HFFc6 (cell line): Measurements from ENCODE around the gene SLC25A25. TPM values are rescaled to one million over a fixed set of nuclear protein-coding genes. Genes with fewer than 3 reads are reported as not detected.
"Not testable (repeated sequence)": the region's sequence is repeated elsewhere in the genome, so short reads cannot be mapped to it uniquely, and the experiment has no call there.

ENCODE experiments used
- DNase-seq: peaks from one replicate; pipeline ENCODE4 v3.0.0-alpha.2; 2018
- H3K27ac Mint-ChIP-seq: 2 replicates; pipeline ENCODE4 v1.8.0; 2020; ENCODE audit warnings: mild to moderate bottlenecking, mixed read lengths
- H3K27me3 Mint-ChIP-seq: 2 replicates; pipeline ENCODE4 v1.8.0; 2021; ENCODE audit warnings: mild to moderate bottlenecking, moderate library complexity, mixed read lengths; ENCODE audit not compliant: insufficient read depth
- H3K36me3 Mint-ChIP-seq: 2 replicates; pipeline ENCODE4 v1.8.0; 2021; ENCODE audit warnings: low read depth, mixed read lengths
- H3K4me1 Mint-ChIP-seq: 2 replicates; pipeline ENCODE4 v1.8.0; 2020; ENCODE audit warnings: low read depth, mixed read lengths
- H3K4me3 Mint-ChIP-seq: 2 replicates; pipeline ENCODE4 v1.8.0; 2020; ENCODE audit warnings: mild to moderate bottlenecking, moderate library complexity, mixed read lengths
- H3K9me3 Mint-ChIP-seq: 2 replicates; pipeline ENCODE4 v1.8.0; 2020; ENCODE audit warnings: mild to moderate bottlenecking, mixed read lengths
- CTCF ChIP-seq: fragments of 200-600 bp; sonication (generic); IDR thresholded peaks from 2 replicates; pipeline ENCODE4 v1.5.0; 2021; ENCODE audit warnings: antibody characterized with exemption, mild to moderate bottlenecking
- total RNA-seq, 6 experiments: library from RNA; stranded (reverse); fragmentation: NEBNext Ultra II Directional; extraction: Animal tissue kit (Norgen Biotek cat#: 25700); gene quantifications; 2 replicates in 1 of 6; 3 replicates in 5 of 6; pipeline ENCODE4 v1.2.3, GENCODE V29; 2021

The SLC25A25 gene
- total RNA-seq, 6 experiments from 2014 or later, result 16.5 to 20.7 (median 18.4) TPM

- Mint-ChIP-seq H3K36me3 (no peaks in the 10 kb centered on the region), H3K9me3 (no peaks in the 10 kb centered on the region), H3K4me3 (peak within 1 kb of the TSS; percentile 99), H3K4me1 (peaks cover 28% of the 10 kb centered on the region), H3K27ac (peak within 1 kb of the TSS; percentile 96), H3K27me3 (peaks cover 6% of the 10 kb centered on the region)
- DNase-seq, result peak; percentile 71
- no peak for TF ChIP-seq CTCF
Observed at GRCh38 chr9:128127568-128127989, 59.5 kb downstream of the SLC25A25 start, which contains the start of gene PTGES2. TSS of gene PTGES2 (minus strand) at chr9:128127729. CDS start at chr9:128127717, 12 bp downstream.

GRCh38 chr9:128127990-128128835, 60.2 kb downstream of the SLC25A25 start:
- H3K4me1 Mint-ChIP-seq, result peaks cover 28% of the 10 kb centered on the region
- H3K4me3 Mint-ChIP-seq, result peak overlapping the region; percentile 99
- H3K36me3 Mint-ChIP-seq, result no peaks in the 10 kb centered on the region
- no peak for TF ChIP-seq CTCF
- peaks cover 13% of the 10 kb centered on the region for H3K27me3 Mint-ChIP-seq
- H3K27ac Mint-ChIP-seq, result peak overlapping the region; percentile 96
- no peaks in the 10 kb centered on the region for H3K9me3 Mint-ChIP-seq
- peak; percentile 78 for DNase-seq

- peak overlapping the region; percentile 96 for H3K27ac Mint-ChIP-seq
Observed at GRCh38 chr9:128128836-128129590, 61.0 kb downstream of the SLC25A25 start.

GRCh38 chr9:128129976-128130590, 62.1 kb downstream of the SLC25A25 start:
- TF ChIP-seq CTCF, result peak; percentile 72
- DNase-seq, result peak; percentile 55
- H3K36me3 Mint-ChIP-seq, H3K27ac Mint-ChIP-seq, H3K4me3 Mint-ChIP-seq, H3K9me3 Mint-ChIP-seq: not testable (repeated sequence)
- peaks cover 24% of the 10 kb centered on the region for H3K4me1 Mint-ChIP-seq
- peaks cover 27% of the 10 kb centered on the region for H3K27me3 Mint-ChIP-seq

More at GRCh38 chr9:128128836-128129590, 61.0 kb downstream of the SLC25A25 start:
- peaks cover 20% of the 10 kb centered on the region for H3K27me3 Mint-ChIP-seq
- H3K9me3 Mint-ChIP-seq, result no peaks in the 10 kb centered on the region
- H3K36me3 Mint-ChIP-seq, result 0 out of 2 replicates have a peak, but pooled peaks cover 4% of the 10 kb centered on the region
- TF ChIP-seq CTCF, result no peak
- peak overlapping the region; percentile 99 for H3K4me3 Mint-ChIP-seq
- no peak for DNase-seq
- H3K4me1 Mint-ChIP-seq, result peaks cover 28% of the 10 kb centered on the region

GRCh38 chr9:128130651-128131050, 62.6 kb downstream of the SLC25A25 start:
- not testable (repeated sequence) for DNase-seq, H3K27ac Mint-ChIP-seq, H3K9me3 Mint-ChIP-seq, H3K4me3 Mint-ChIP-seq, H3K36me3 Mint-ChIP-seq
- Mint-ChIP-seq H3K27me3 (peaks cover 32% of the 10 kb centered on the region), H3K4me1 (peaks cover 18% of the 10 kb centered on the region)

GRCh38 chr9:128131346-128131745, 63.3 kb downstream of the SLC25A25 start:
- DNase-seq, H3K36me3 Mint-ChIP-seq, H3K4me3 Mint-ChIP-seq, H3K9me3 Mint-ChIP-seq, H3K27ac Mint-ChIP-seq: not testable (repeated sequence)
- Mint-ChIP-seq H3K27me3 (peaks cover 32% of the 10 kb centered on the region), H3K4me1 (peaks cover 11% of the 10 kb centered on the region)

GRCh38 chr9:128132139-128132538, 64.1 kb downstream of the SLC25A25 start:
- peaks cover 34% of the 10 kb centered on the region for H3K27me3 Mint-ChIP-seq
- not testable (repeated sequence) for H3K4me3 Mint-ChIP-seq, H3K36me3 Mint-ChIP-seq, DNase-seq, H3K27ac Mint-ChIP-seq, H3K9me3 Mint-ChIP-seq
- peaks cover 15% of the 10 kb centered on the region for H3K4me1 Mint-ChIP-seq

- Mint-ChIP-seq H3K4me1 (peaks cover 13% of the 10 kb centered on the region), H3K27me3 (peaks cover 49% of the 10 kb centered on the region)
- H3K9me3 Mint-ChIP-seq, H3K36me3 Mint-ChIP-seq, DNase-seq, H3K4me3 Mint-ChIP-seq, H3K27ac Mint-ChIP-seq: not testable (repeated sequence)
Observed at GRCh38 chr9:128135561-128135960, 67.5 kb downstream of the SLC25A25 start.
